ENCODE results near the gene DCAF4. TPM values are rescaled to one million over a fixed set of nuclear protein-coding genes. Genes with fewer than 3 reads are reported as not detected.

Gene DCAF4
- total RNA-seq, 1 donor from 2014 or later, result 15.1 TPM

GRCh38 chr14:72894323-72894622, 32.0 kb upstream of the DCAF4 start:
- intact Hi-C loops (cut with micrococcal nuclease), result loop anchor here (1.0 to 10.0 kb wide), 11 partner anchors 32 to 1569 kb away; partner anchors contain the start of genes DCAF4, PSEN1, SIPA1L1 and ZFYVE1

- intact Hi-C loops (cut with micrococcal nuclease), result loop anchor here (1.0 to 10.0 kb wide), 11 partner anchors 32 to 1570 kb away; partner anchors contain the start of genes DCAF4, PSEN1, SIPA1L1 and ZFYVE1
Measured at GRCh38 chr14:72894623-72895378, 31.5 kb upstream of the DCAF4 start.

- intact Hi-C loops (cut with micrococcal nuclease), result loop anchor here (10.0 kb wide), 1 partner anchor 1574 kb away; the partner anchor contains the start of gene SIPA1L1
Measured at GRCh38 chr14:72898448-72898847, 27.8 kb upstream of the DCAF4 start.

- intact Hi-C loops (cut with micrococcal nuclease), result no loop called here
Measured at GRCh38 chr14:72901361-72901760, 24.9 kb upstream of the DCAF4 start.

GRCh38 chr14:72902801-72903530, 23.3 kb upstream of the DCAF4 start:
- intact Hi-C loops (cut with micrococcal nuclease), result no loop called here

GRCh38 chr14:72903716-72904115, 22.5 kb upstream of the DCAF4 start:
- intact Hi-C loops (cut with micrococcal nuclease), result loop anchor here (2.0 kb wide), 2 partner anchors 313 to 799 kb away; no protein-coding TSS in a partner anchor

- intact Hi-C loops (cut with micrococcal nuclease), result loop anchor here (2.0 kb wide), 2 partner anchors 313 to 799 kb away; no protein-coding TSS in a partner anchor
Measured at GRCh38 chr14:72904218-72904617, 22.0 kb upstream of the DCAF4 start.

GRCh38 chr14:72904840-72905561, 21.3 kb upstream of the DCAF4 start:
- intact Hi-C loops (cut with micrococcal nuclease), result loop anchor here (1.0 to 5.0 kb wide), 8 partner anchors 21 to 881 kb away; partner anchors contain the start of gene DCAF4

- intact Hi-C loops (cut with micrococcal nuclease), result loop anchor here (5.0 kb wide), 1 partner anchor 566 kb away; no protein-coding TSS in a partner anchor
Measured at GRCh38 chr14:72906316-72906715, 19.9 kb upstream of the DCAF4 start.

- intact Hi-C loops (cut with micrococcal nuclease), result loop anchor here (5.0 kb wide), 1 partner anchor 565 kb away; no protein-coding TSS in a partner anchor
Measured at GRCh38 chr14:72906879-72907278, 19.4 kb upstream of the DCAF4 start.

GRCh38 chr14:72907886-72908285, 18.4 kb upstream of the DCAF4 start:
- intact Hi-C loops (cut with micrococcal nuclease), result loop anchor here (5.0 kb wide), 1 partner anchor 564 kb away; no protein-coding TSS in a partner anchor

- intact Hi-C loops (cut with micrococcal nuclease), result loop anchor here (5.0 kb wide), 1 partner anchor 563 kb away; no protein-coding TSS in a partner anchor
Measured at GRCh38 chr14:72909163-72909562, 17.1 kb upstream of the DCAF4 start.

GRCh38 chr14:72913809-72914208, 12.5 kb upstream of the DCAF4 start:
- intact Hi-C loops (cut with micrococcal nuclease), result no loop called here

GRCh38 chr14:72916174-72916573, 10.1 kb upstream of the DCAF4 start:
- intact Hi-C loops (cut with micrococcal nuclease), result no loop called here

- intact Hi-C loops (cut with micrococcal nuclease), result no loop called here
Measured at GRCh38 chr14:72917094-72917802, 9.0 kb upstream of the DCAF4 start.

GRCh38 chr14:72920008-72920407, 6.3 kb upstream of the DCAF4 start:
- intact Hi-C loops (cut with micrococcal nuclease), result no loop called here

GRCh38 chr14:72921396-72921795, 4.9 kb upstream of the DCAF4 start:
- intact Hi-C loops (cut with micrococcal nuclease), result no loop called here

- intact Hi-C loops (cut with micrococcal nuclease), result no loop called here
Measured at GRCh38 chr14:72924337-72924736, 1.9 kb upstream of the DCAF4 start.

GRCh38 chr14:72925171-72925759, 999 bp upstream of the DCAF4 start:
- intact Hi-C loops (cut with micrococcal nuclease), result loop anchor here (1.0 to 5.0 kb wide), 3 partner anchors 533 to 962 kb away; partner anchors contain the start of genes NUMB and ZNF410

GRCh38 chr14:72925815-72926291, 411 bp upstream of the DCAF4 start:
- intact Hi-C loops (cut with micrococcal nuclease), result loop anchor here (1.0 to 5.0 kb wide), 14 partner anchors 21 to 1567 kb away; partner anchors contain the start of genes DNAL1, DPF3, ISCA2 and NPC2

All from T-helper 1 cell treated with Interleukin-12 subunit alpha and Interleukin-12 subunit beta and Interleukin-4 antibody, amounts not matched to agents 30 ng/mL and 1 ng/mL, for 36 hours (primary cell).